HUDEP-2 (cell line): ENCODE data around the gene FGFR2.
A peak's percentile ranks its signal among the peaks of the same experiment; 100 is the strongest.

ENCODE experiments used
- DNase-seq, 76 experiments: peaks; one replicate each; lab custom pipeline; 2025; ENCODE audit not compliant: unreplicated experiment in 76 of 76; lab: John Stamatoyannopoulos, UW

The FGFR2 gene

GRCh38 chr10:121611393-121612159, 13.3 kb upstream of the FGFR2 start:
- DNase-seq, result no peak

- no peak for DNase-seq
Measured at GRCh38 chr10:121610798-121611323, 12.6 kb upstream of the FGFR2 start.

- no peak for DNase-seq
Measured at GRCh38 chr10:121609426-121610380, 11.5 kb upstream of the FGFR2 start.

- DNase-seq, result peak in 11 of 76 experiments; percentile 5 to 19 (median 9)
Measured at GRCh38 chr10:121608469-121609190, 10.4 kb upstream of the FGFR2 start.

GRCh38 chr10:121607310-121608055, 9.2 kb upstream of the FGFR2 start:
- no peak for DNase-seq

GRCh38 chr10:121605708-121606107, 7.5 kb upstream of the FGFR2 start:
- no peak for DNase-seq

- no peak for DNase-seq
Measured at GRCh38 chr10:121601458-121601857, 3.2 kb upstream of the FGFR2 start.

GRCh38 chr10:121600611-121601010, 2.4 kb upstream of the FGFR2 start:
- no peak for DNase-seq

GRCh38 chr10:121599947-121600346, 1.7 kb upstream of the FGFR2 start:
- no peak for DNase-seq

GRCh38 chr10:121597504-121598262, 561 bp downstream of the FGFR2 start:
- DNase-seq, result no peak

GRCh38 chr10:121596689-121597503, 1.3 kb downstream of the FGFR2 start:
- DNase-seq, result no peak

GRCh38 chr10:121595806-121596688, 2.2 kb downstream of the FGFR2 start:
- DNase-seq, result no peak

GRCh38 chr10:121595351-121595805, 2.9 kb downstream of the FGFR2 start:
- DNase-seq, result no peak

GRCh38 chr10:121594623-121595350, 3.5 kb downstream of the FGFR2 start:
- DNase-seq, result no peak

- DNase-seq, result no peak
Measured at GRCh38 chr10:121594076-121594475, 4.2 kb downstream of the FGFR2 start.

- DNase-seq, result no peak
Measured at GRCh38 chr10:121593281-121594075, 4.8 kb downstream of the FGFR2 start.
